Fibroblast of the aortic adventitia (primary cell): ENCODE results near the gene NLRC3. TPM values are rescaled to one million over a fixed set of nuclear protein-coding genes. Genes with fewer than 3 reads are reported as not detected.
"Not testable (repeated sequence)": the region's sequence is repeated elsewhere in the genome, so short reads cannot be mapped to it uniquely, and the experiment has no call there.

Source experiments
- DNase-seq: peaks from one replicate; pipeline ENCODE4 v3.0.0-alpha.2; 2010; ENCODE audit warnings: low read depth
- H3K4me3 ChIP-seq: 2 replicates; pipeline ENCODE4 v1.5.1; 2011; ENCODE audit warnings: low read depth, mild to moderate bottlenecking, control low read depth, low read length, moderate library complexity
- CTCF ChIP-seq: IDR thresholded peaks from 2 replicates; pipeline ENCODE4 v1.5.1; 2011; ENCODE audit warnings: mild to moderate bottlenecking, low read length, control low read depth, inconsistent platforms; ENCODE audit not compliant: insufficient read depth
- total RNA-seq: library from RNA; depleted of rRNA; stranded (reverse); fragments of >200 nt; gene quantifications from 2 replicates; pipeline ENCODE4 v1.2.3, GENCODE V29; 2012; ENCODE audit warnings: low replicate concordance

The NLRC3 gene
- total RNA-seq, 1 donor: not detected

- no peak for DNase-seq
- H3K4me3 ChIP-seq: no peak overlapping the region
- no peak for TF ChIP-seq CTCF
Observed at GRCh38 chr16:3530371-3530914, 46.8 kb downstream of the NLRC3 start.

- no peak for DNase-seq
- no peak for TF ChIP-seq CTCF
- H3K4me3 ChIP-seq: no peak overlapping the region
Observed at GRCh38 chr16:3529175-3529574, 48.0 kb downstream of the NLRC3 start.

GRCh38 chr16:3528406-3528805, 48.8 kb downstream of the NLRC3 start:
- TF ChIP-seq CTCF: no peak
- H3K4me3 ChIP-seq: no peak overlapping the region
- no peak for DNase-seq

GRCh38 chr16:3527216-3527829, 49.9 kb downstream of the NLRC3 start:
- TF ChIP-seq CTCF: peak; percentile 68
- DNase-seq: peak; percentile 67
- not testable (repeated sequence) for H3K4me3 ChIP-seq

- TF ChIP-seq CTCF: no peak
- no peak for DNase-seq
- no peak overlapping the region for H3K4me3 ChIP-seq
Observed at GRCh38 chr16:3525951-3526350, 51.3 kb downstream of the NLRC3 start.

- TF ChIP-seq CTCF: no peak
- H3K4me3 ChIP-seq: no peak overlapping the region
- no peak for DNase-seq
Observed at GRCh38 chr16:3523281-3523680, 53.9 kb downstream of the NLRC3 start.

GRCh38 chr16:3520841-3521240, 56.4 kb downstream of the NLRC3 start:
- H3K4me3 ChIP-seq: no peak overlapping the region
- DNase-seq: no peak

More at GRCh38 chr16:3520841-3521240, 56.4 kb downstream of the NLRC3 start:
- TF ChIP-seq CTCF: no peak
